ENCODE data around the gene TTC8. TPM values are rescaled to one million over a fixed set of nuclear protein-coding genes. Genes with fewer than 3 reads are reported as not detected.

The TTC8 gene
- total RNA-seq, 4 donors from 2014 or later: 1.6 to 5.9 (median 2.6) TPM

DNA sequence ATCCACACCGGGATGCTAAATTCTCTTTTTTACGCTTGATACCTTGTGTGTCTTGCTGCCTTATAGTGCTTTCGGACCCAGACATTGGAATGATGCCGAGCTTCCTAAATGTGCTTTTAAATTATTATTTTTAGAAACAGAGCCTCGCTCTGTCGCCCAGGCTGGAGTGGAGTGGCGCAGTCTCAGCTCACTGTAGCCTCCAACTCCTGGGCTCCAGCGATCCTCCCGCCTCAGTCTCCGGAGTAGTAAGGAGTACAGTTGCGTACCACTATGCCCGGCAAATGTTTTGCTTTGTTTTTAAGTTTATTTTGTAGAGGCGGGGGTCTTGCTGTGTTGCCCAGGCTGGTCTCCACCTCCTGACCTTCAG is 31.2 kb upstream of the TTC8 start:
- H3K27ac ChIP-seq: no peak overlapping the region
- no peaks in the 10 kb centered on the region for H3K4me1 ChIP-seq
- TF ChIP-seq, protein P1, sequence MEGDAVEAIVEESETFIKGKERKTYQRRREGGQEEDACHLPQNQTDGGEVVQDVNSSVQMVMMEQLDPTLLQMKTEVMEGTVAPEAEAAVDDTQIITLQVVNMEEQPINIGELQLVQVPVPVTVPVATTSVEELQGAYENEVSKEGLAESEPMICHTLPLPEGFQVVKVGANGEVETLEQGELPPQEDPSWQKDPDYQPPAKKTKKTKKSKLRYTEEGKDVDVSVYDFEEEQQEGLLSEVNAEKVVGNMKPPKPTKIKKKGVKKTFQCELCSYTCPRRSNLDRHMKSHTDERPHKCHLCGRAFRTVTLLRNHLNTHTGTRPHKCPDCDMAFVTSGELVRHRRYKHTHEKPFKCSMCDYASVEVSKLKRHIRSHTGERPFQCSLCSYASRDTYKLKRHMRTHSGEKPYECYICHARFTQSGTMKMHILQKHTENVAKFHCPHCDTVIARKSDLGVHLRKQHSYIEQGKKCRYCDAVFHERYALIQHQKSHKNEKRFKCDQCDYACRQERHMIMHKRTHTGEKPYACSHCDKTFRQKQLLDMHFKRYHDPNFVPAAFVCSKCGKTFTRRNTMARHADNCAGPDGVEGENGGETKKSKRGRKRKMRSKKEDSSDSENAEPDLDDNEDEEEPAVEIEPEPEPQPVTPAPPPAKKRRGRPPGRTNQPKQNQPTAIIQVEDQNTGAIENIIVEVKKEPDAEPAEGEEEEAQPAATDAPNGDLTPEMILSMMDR (IDR thresholded peaks at IDR 0.05 in 4 of 5, conservative IDR thresholded peaks at IDR 0.05 in 1 of 5): no peak
- no peak for TF ChIP-seq POLR2A (IDR thresholded peaks at IDR 0.05)
- intact Hi-C loops (cut with DNase I; ENCODE audit: low total_unique reads) (no loop called here), in situ Hi-C loops (cut with MboI; ENCODE audit: low sequenced_read_pairs in 4 of 4) (no loop called here)
- no peaks in the 10 kb centered on the region for H3K36me3 ChIP-seq
- DNase-seq: no peak
- no peaks in the 10 kb centered on the region for H3K9me3 ChIP-seq
- ATAC-seq: no peak
- peaks cover 0 to 8% (median 7%) of the 10 kb centered on the region in 3 donors for H3K27me3 ChIP-seq
- H3K4me3 ChIP-seq: peak overlapping the region; percentile 56 to 81 (median 60)

GRCh38 chr14:88798156-88798555 is 26.3 kb upstream of the TTC8 start:
- Histone ChIP-seq H3K4me3 (no peak overlapping the region), H3K27ac (no peak overlapping the region), H3K9me3 (no peaks in the 10 kb centered on the region), H3K36me3 (no peaks in the 10 kb centered on the region), H3K4me1 (no peaks in the 10 kb centered on the region), H3K27me3 (no peaks in the 10 kb centered on the region)
- ATAC-seq (no peak), DNase-seq (no peak)
- in situ Hi-C loops (cut with MboI; ENCODE audit: low sequenced_read_pairs in 4 of 4) (no loop called here), intact Hi-C loops (cut with DNase I; ENCODE audit: low total_unique reads) (no loop called here)
- no peak for TF ChIP-seq POLR2A (IDR thresholded peaks at IDR 0.05)
- TF ChIP-seq, protein P1 (IDR thresholded peaks at IDR 0.05 in 4 of 5, conservative IDR thresholded peaks at IDR 0.05 in 1 of 5): no peak

GRCh38 chr14:88799522-88799921 is 24.9 kb upstream of the TTC8 start:
- Histone ChIP-seq H3K27ac (no peak overlapping the region), H3K27me3 (no peaks in the 10 kb centered on the region), H3K9me3 (no peaks in the 10 kb centered on the region), H3K4me1 (no peaks in the 10 kb centered on the region), H3K36me3 (no peaks in the 10 kb centered on the region), H3K4me3 (no peak overlapping the region)
- ATAC-seq (no peak), DNase-seq (no peak)
- TF ChIP-seq POLR2A (IDR thresholded peaks at IDR 0.05): no peak
- TF ChIP-seq, protein P1 (IDR thresholded peaks at IDR 0.05 in 4 of 5, conservative IDR thresholded peaks at IDR 0.05 in 1 of 5): no peak
- in situ Hi-C loops (cut with MboI; ENCODE audit: low sequenced_read_pairs in 4 of 4): no loop called here
- intact Hi-C loops (cut with DNase I; ENCODE audit: low total_unique reads): no loop called here

GRCh38 chr14:88802596-88802995 is 21.9 kb upstream of the TTC8 start:
- no peak overlapping the region for H3K4me3 ChIP-seq
- in situ Hi-C loops (cut with MboI; ENCODE audit: low sequenced_read_pairs in 4 of 4) (no loop called here), intact Hi-C loops (cut with DNase I; ENCODE audit: low total_unique reads) (no loop called here)
- H3K9me3 ChIP-seq: no peaks in the 10 kb centered on the region
- H3K27ac ChIP-seq: no peak overlapping the region
- H3K27me3 ChIP-seq: no peaks in the 10 kb centered on the region
- no peaks in the 10 kb centered on the region for H3K36me3 ChIP-seq
- ATAC-seq (no peak), DNase-seq (no peak)
- no peaks in the 10 kb centered on the region for H3K4me1 ChIP-seq
- TF ChIP-seq, protein P1 (IDR thresholded peaks at IDR 0.05 in 4 of 5, conservative IDR thresholded peaks at IDR 0.05 in 1 of 5): no peak
- TF ChIP-seq POLR2A (IDR thresholded peaks at IDR 0.05): no peak

DNA sequence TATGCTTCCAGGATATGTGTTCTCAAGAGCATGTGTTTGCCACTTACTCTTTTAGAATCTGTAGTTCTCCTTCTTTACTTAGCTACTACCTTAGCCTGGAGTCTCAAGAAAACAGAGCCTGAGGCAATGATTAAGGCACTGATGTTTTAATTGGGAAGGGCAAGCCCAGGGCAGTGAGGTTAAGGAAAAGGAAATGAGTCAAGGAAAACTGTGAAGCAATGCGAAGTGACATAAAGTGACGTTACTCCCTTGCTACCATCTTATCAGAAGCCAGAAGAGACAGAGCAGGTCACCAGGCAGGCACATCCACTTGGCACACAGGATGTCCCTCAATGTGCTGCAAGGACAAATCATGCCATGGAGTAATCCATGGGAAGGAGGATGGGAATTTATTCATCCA is 20.4 kb upstream of the TTC8 start:
- TF ChIP-seq, protein P1 (IDR thresholded peaks at IDR 0.05 in 4 of 5, conservative IDR thresholded peaks at IDR 0.05 in 1 of 5): no peak
- TF ChIP-seq POLR2A (IDR thresholded peaks at IDR 0.05): no peak
- Histone ChIP-seq H3K9me3 (no peaks in the 10 kb centered on the region), H3K4me3 (no peak overlapping the region), H3K27me3 (no peaks in the 10 kb centered on the region), H3K36me3 (no peaks in the 10 kb centered on the region), H3K4me1 (no peaks in the 10 kb centered on the region), H3K27ac (no peak overlapping the region)
- ATAC-seq (no peak), DNase-seq (no peak)
- in situ Hi-C loops (cut with MboI; ENCODE audit: low sequenced_read_pairs in 4 of 4): no loop called here
- intact Hi-C loops (cut with DNase I; ENCODE audit: low total_unique reads): no loop called here

All from gastrocnemius medialis (tissue), 4 donors.